ENCODE data around the gene IGFBP2.

IGFBP2 gene

GRCh38 chr2:216615298-216616082, 17.7 kb upstream of the IGFBP2 start:
- DNase-seq = no peak

GRCh38 chr2:216616083-216616678, 17.0 kb upstream of the IGFBP2 start:
- no peak for DNase-seq

- no peak for DNase-seq
Observed at GRCh38 chr2:216617159-216617815, 15.9 kb upstream of the IGFBP2 start.

- DNase-seq = no peak
Observed at GRCh38 chr2:216618785-216619184, 14.4 kb upstream of the IGFBP2 start.

GRCh38 chr2:216619411-216620393, 13.5 kb upstream of the IGFBP2 start:
- DNase-seq = no peak

- peak; percentile 88 for DNase-seq
Observed at GRCh38 chr2:216620786-216621185, 12.4 kb upstream of the IGFBP2 start.

GRCh38 chr2:216621292-216621691, 11.9 kb upstream of the IGFBP2 start:
- no peak for DNase-seq

- DNase-seq = no peak
Observed at GRCh38 chr2:216622526-216622925, 10.7 kb upstream of the IGFBP2 start.

- no peak for DNase-seq
Observed at GRCh38 chr2:216624251-216624650, 9.0 kb upstream of the IGFBP2 start.

GRCh38 chr2:216626168-216626874, 6.9 kb upstream of the IGFBP2 start:
- DNase-seq = no peak

GRCh38 chr2:216626875-216627245, 6.4 kb upstream of the IGFBP2 start:
- DNase-seq = no peak

- DNase-seq = no peak
Observed at GRCh38 chr2:216629784-216630183, 3.4 kb upstream of the IGFBP2 start.

GRCh38 chr2:216632346-216632951, 771 bp upstream of the IGFBP2 start:
- no peak for DNase-seq

GRCh38 chr2:216633616-216634369, 573 bp downstream of the IGFBP2 start:
- no peak for DNase-seq

- peak; percentile 62 for DNase-seq
Observed at GRCh38 chr2:216634370-216635148, 1.3 kb downstream of the IGFBP2 start.

- DNase-seq = no peak
Observed at GRCh38 chr2:216635171-216635570, 2.0 kb downstream of the IGFBP2 start.

GRCh38 chr2:216635701-216636550, 2.7 kb downstream of the IGFBP2 start:
- peak; percentile 72 for DNase-seq

GRCh38 chr2:216636551-216637450, 3.6 kb downstream of the IGFBP2 start:
- DNase-seq = peak; percentile 39

Measured in right hindlimb (tissue), 1 donor.